ENCODE measurements around the gene MPRIP.

Gene MPRIP

DNA sequence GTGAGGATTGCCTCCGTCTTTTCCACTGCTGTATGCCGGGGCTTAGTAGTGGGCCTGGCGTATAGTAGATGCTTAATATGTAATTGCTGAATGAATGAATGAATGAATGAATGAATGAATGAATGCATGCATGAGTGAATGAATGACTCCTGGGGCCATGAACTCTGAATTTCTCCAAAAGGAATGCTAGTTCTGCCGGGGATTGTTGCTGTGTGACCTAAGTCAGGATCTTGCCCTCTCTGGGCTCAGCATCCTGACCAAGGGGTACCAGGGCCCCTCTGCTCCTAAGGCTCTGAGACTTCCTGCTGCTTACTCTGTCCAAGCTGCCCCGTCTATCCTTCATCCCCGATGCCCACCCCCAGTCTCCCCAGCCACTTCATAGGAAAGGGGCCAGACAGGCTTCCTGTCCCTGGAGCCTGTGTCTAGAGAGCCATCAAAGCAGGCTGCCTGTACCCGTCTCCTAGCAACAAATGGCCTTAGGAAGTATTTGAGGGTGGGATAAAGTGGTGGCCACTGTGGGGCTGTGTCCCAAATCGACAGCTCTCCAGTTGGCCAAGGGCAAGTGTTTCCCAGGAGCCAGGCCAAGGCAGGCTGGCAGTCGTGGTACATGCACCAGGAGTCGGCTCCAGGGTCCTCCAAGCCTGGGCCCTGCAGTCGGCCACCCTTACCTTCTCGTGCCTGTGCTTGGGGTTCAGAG is 11.6 kb upstream of the MPRIP start:
- no peak for DNase-seq

DNA sequence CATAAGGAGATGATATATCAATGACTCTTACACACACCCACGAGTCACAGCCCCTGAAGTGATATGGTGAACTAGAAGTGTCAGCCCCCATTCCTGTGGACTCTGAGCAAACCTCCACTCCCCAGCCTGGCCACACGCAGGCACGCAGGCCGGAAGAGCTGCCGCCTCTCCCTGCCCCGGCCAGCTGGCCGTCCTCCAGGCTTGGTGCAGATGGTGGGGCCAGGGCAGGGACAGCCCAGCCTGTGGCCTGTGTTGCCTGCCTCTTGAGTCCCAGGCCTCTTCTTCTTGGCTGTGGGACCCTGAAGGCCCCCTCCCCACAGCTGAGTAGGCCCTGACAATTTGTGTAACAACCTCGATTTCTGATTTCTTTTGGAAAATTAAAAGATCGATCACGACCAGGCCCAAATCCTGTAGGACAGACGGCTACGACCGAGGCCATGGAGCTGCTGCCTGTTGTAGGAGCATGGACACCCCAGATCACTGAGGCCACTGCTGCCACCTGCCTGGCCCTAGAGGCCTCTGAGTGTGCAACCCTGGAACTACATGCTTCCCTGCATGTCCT is 10.0 kb upstream of the MPRIP start:
- peak; percentile 91 for DNase-seq

- DNase-seq, result no peak
Measured at GRCh38 chr17:17033466-17033865, 8.8 kb upstream of the MPRIP start.

DNA sequence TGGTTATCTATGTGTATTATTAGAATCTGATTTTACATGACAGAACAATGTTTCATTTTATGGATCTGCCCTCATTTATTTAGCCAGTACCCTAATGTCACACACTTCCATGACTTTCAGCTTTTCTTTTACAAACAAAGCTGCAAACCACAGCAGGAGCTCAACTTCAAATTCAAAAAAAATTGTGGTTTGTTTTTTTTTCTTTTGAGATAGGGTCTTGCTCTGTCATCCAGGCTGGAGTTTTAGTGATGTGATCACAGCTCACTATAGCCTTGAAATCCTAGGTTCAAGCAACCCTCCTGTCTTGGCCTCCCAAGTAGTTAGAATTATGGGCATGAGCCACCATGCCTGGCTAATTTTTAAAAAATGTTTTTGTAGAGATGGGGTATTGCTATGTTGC is 8.2 kb upstream of the MPRIP start:
- no peak for DNase-seq

DNA sequence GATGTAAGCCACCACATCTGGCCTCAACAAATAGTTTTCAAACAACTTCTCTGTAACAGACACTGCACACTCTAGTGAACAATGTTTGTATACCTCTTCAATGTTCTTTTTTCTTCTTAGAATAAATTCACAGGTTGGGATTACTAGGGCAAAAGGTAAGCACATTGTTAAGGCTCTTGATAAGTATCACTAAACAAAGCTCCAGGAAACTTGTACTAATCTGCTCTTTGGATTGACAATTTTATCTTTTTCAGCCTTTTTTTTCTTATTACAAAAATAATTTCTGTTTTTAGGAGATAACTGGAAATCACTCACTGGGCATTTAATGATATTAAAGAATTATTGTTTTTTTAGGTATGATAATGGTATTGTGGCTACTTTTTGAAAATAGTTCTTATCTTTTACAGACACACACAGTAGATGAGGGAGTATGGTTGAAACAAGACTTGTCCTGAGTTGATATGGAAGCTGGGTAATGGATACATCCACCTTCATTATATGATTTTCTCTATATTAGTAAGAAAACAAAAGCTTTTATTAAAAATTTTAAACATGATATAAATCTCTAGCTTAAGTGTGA is 7.7 kb upstream of the MPRIP start:
- no peak for DNase-seq

DNA sequence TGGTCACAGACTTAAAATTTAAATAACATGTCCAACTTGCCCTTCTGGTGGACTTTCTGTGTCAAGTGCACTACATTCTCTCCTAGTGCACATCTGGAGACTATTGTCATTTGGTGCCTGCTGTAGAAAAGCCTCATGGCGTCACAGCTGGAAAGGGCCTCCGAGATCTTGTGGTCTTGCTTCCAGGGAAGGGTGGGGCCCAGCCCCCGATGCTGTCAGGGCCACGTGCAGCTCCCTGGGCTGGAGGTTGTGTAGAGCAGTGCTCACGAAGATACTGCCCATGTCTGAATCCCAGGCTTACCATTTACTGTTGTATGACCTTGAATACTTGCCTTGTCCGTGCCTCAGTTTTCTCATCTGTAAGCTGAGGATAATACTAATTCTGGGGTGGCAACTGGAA is 6.8 kb upstream of the MPRIP start:
- DNase-seq, result no peak

GRCh38 chr17:17035920-17036523 is 6.2 kb upstream of the MPRIP start:
- no peak for DNase-seq

GRCh38 chr17:17036524-17036998 is 5.7 kb upstream of the MPRIP start:
- no peak for DNase-seq

GRCh38 chr17:17039911-17040310 is 2.3 kb upstream of the MPRIP start:
- DNase-seq, result no peak

GRCh38 chr17:17041018-17041521 is 1.2 kb upstream of the MPRIP start:
- peak; percentile 66 for DNase-seq

GRCh38 chr17:17041571-17042383 is 480 bp upstream of the MPRIP start:
- DNase-seq, result peak; percentile 98

DNA sequence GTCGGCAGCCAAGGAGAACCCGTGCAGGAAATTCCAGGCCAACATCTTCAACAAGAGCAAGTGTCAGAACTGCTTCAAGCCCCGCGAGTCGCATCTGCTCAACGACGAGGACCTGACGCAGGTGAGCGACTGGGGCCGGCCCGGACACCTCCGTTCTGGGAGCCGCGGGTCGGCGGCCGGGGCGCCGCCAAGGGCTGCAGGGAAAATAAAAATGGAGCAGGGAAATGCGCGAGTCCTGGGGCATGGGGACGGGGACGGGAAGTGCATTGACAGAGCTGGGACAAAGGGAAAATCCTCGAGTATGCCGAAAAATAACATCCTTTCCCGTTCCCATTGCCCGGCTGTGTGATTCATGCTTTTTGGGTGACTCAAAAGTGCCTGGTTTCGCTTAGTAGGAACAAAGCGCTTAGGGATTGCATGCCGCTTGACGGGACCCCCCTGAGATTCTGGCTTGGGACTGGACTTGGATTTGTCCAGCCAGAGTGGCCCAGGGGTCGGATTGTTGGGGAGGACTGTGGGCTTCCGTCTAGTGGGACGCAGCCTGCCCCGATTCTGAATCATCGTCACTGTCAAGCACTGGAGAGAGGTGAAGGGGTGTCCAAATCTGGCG is 699 bp downstream of the MPRIP start:
- DNase-seq, result peak; percentile 74

GRCh38 chr17:17043461-17044271 is 1.4 kb downstream of the MPRIP start:
- peak; percentile 44 for DNase-seq

DNA sequence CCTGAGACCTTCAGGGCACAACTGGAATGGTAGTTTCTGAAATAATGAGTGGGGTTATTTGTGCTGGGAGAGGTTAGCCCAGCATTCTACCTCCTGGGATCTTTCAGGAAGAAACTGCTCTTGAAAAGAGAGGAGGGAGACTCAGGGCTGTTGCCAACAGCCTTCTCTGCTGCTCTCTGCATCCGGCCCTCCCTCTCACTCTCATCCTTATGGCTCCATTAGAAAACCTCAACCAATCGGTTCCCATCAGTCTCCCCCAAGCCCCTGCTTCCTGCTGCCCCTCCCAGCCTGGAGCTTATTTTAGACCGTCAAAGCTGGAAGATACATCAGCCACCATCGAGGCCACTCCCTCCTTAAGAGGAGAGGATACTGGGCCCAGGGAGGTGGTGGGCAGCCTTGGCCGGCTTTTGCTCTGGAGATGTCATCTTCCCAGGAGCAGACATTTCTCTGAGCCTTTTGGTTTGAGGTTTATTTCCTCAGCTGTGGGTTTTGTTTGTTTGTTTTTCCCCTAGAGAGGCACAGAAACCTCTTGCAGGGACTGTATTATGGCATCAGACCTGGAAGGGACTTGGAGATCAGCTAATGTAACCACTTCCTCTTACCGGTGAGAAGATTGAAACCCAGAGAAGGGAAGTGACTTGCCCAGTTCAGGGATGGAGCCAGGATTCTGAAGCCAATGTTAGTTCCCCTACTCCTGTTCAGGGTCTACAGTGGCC is 2.7 kb downstream of the MPRIP start:
- peak; percentile 86 for DNase-seq

DNA sequence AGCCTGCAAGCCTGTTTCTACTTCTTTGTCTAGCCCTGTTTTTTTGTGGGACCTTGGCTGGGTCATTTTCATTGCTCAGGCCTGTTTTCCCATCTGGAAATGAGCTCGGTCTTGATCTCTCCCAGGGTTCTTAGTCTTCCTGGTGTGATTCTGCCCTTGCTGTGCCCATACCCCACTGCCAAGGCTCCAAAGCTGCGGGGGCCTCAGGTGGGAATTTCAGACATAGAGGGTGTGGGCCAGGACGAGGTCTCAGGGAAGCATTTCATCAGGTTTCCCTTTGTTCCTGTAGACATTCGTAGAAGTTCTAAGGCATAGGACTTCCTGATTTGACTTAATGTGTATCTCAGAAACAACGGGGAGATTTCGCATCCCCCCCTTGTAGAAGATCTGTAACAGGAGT is 5.8 kb downstream of the MPRIP start:
- no peak for DNase-seq

GRCh38 chr17:17050346-17051345 is 8.4 kb downstream of the MPRIP start:
- DNase-seq, result no peak

- no peak for DNase-seq
Measured at GRCh38 chr17:17051380-17051779, 9.1 kb downstream of the MPRIP start.

GRCh38 chr17:17051791-17052461 is 9.7 kb downstream of the MPRIP start:
- DNase-seq, result peak; percentile 64
